Right lobe of liver (tissue), 6 donors: Measurements from ENCODE around the gene RSF1. TPM values are rescaled to one million over a fixed set of nuclear protein-coding genes. Genes with fewer than 3 reads are reported as not detected.

Experiments
- ATAC-seq, 4 donors: fragments of 200-7000 bp; cut with Tn5 transposase; one replicate each; pipeline ENCODE4 v1.9.1; 2020; ENCODE audit warnings: mild to moderate bottlenecking in 4 of 4, moderate library complexity in 4 of 4
- DNase-seq, 3 donors: peaks; one replicate each; pipeline ENCODE4 v3.0.0-alpha.2; 2020
- H3K27ac ChIP-seq, 3 donors: fragments of 200-600 bp; one replicate each; pipeline ENCODE4 v1.8.0; 2022
- H3K27me3 ChIP-seq, 2 donors: fragments of 200-600 bp; one replicate each; pipeline ENCODE4 v1.8.0; 2022
- H3K36me3 ChIP-seq, 4 donors: fragments of 200-600 bp; sonication (generic) in 1 of 4; one replicate each; pipeline versions ENCODE4 v1.5.1 to v1.8.0; 2017 to 2022; ENCODE audit warnings: control low read depth in 1 of 4
- H3K4me1 ChIP-seq, 4 donors: fragments of 200-600 bp; sonication (generic) in 1 of 4; one replicate each; pipeline versions ENCODE4 v1.5.1 to v1.8.0; 2017 to 2022; ENCODE audit warnings: control low read depth in 1 of 4
- H3K4me3 ChIP-seq, 3 donors: fragments of 200-600 bp; one replicate each; pipeline ENCODE4 v1.8.0; 2022
- H3K9me3 ChIP-seq, 4 donors: fragments of 200-600 bp; sonication (generic) in 1 of 4; one replicate each; pipeline versions ENCODE4 v1.5.1 to v1.8.0; 2017 to 2022; ENCODE audit warnings: control low read depth in 1 of 4
- CTCF ChIP-seq, 4 donors: fragments of 200-600 bp in 3 of 4; fragments of 450-650 bp in 1 of 4; IDR thresholded peaks; one replicate each; pipeline versions ENCODE4 v1.5.1 to v1.8.0; 2016 to 2022; ENCODE audit warnings: antibody characterized with exemption in 4 of 4, mild to moderate bottlenecking in 2 of 4
- POLR2A ChIP-seq: fragments of 450-650 bp; IDR thresholded peaks from one replicate; pipeline ENCODE4 v1.6.1; 2017; ENCODE audit warnings: antibody characterized with exemption, mild to moderate bottlenecking
- WGBS: methylation state at CpG from one replicate; pipeline ENCODE4 v1.1.6; 2018; ENCODE audit warnings: low coverage, low lambda C conversion rate; ENCODE audit not compliant: insufficient coverage; ENCODE audit errors: missing lambda C conversion rate; 5-methylcytosine and 5-hydroxymethylcytosine counted together
- intact Hi-C, 2 donors: fragments of 100-400 bp; cut with DNase I; formaldehyde crosslinking; loops; one replicate each; pipeline versions ENCODE4 v1.11.2 to v1.14.1; 2022
- total RNA-seq, 6 experiments: library from RNA; depleted of rRNA in 2 of 6; stranded (reverse); fragments of >200 nt in 2 of 6; fragmentation: NEBNext Ultra II Directional in 3 of 6; extraction: Animal tissue kit (Norgen Biotek cat#: 25700) in 3 of 6; gene quantifications; one replicate each; pipeline versions ENCODE4 v1.1.0 to v1.2.4, GENCODE V29; 2016 to 2023
- donor health status: DM: no; HTN: yes; CAD: no.
- donor health status: DM: no; HTN: no; CAD: no.
- donor health status: DM: no; HTN: no; CAD: no.
- donor health status: DM: no; HTN: yes; CAD: no.
- donor health status: DM: no; HTN: yes; CAD: no.

Gene RSF1
- total RNA-seq, 6 experiments from 2014 or later = 8.4 to 23.0 (median 20.6) TPM

GRCh38 chr11:77775936-77776335 is 44.6 kb downstream of the RSF1 start:
- no peaks in the 10 kb centered on the region for H3K27me3 ChIP-seq
- H3K36me3 ChIP-seq = no peaks in the 10 kb centered on the region
- no peak for DNase-seq
- intact Hi-C loops = no loop called here
- H3K27ac ChIP-seq = no peak overlapping the region
- WGBS = 37% methylated on average over 2 of the region's 2 CpGs
- TF ChIP-seq POLR2A (no peak), CTCF (IDR thresholded peaks at IDR 0.05) (no peak)
- ATAC-seq = no peak
- H3K4me3 ChIP-seq = no peak overlapping the region
- no peaks in the 10 kb centered on the region for H3K4me1 ChIP-seq
- no peaks in the 10 kb centered on the region for H3K9me3 ChIP-seq

GRCh38 chr11:77771135-77771534 is 49.4 kb downstream of the RSF1 start:
- Histone ChIP-seq H3K4me3 (no peak overlapping the region), H3K4me1 (no peaks in the 10 kb centered on the region), H3K27me3 (no peaks in the 10 kb centered on the region), H3K9me3 (no peaks in the 10 kb centered on the region), H3K27ac (no peak overlapping the region), H3K36me3 (no peaks in the 10 kb centered on the region)
- intact Hi-C loops = no loop called here
- ATAC-seq (no peak), DNase-seq (no peak)
- 53% methylated on average over 4 of the region's 4 CpGs for WGBS
- TF ChIP-seq CTCF (IDR thresholded peaks at IDR 0.05) = no peak

- no peak overlapping the region for H3K4me3 ChIP-seq
- no peaks in the 10 kb centered on the region for H3K9me3 ChIP-seq
- no peak for TF ChIP-seq CTCF (IDR thresholded peaks at IDR 0.05)
- no peak for TF ChIP-seq POLR2A
- H3K27me3 ChIP-seq = no peaks in the 10 kb centered on the region
- no peaks in the 10 kb centered on the region for H3K4me1 ChIP-seq
- intact Hi-C loops = no loop called here
- no peaks in the 10 kb centered on the region for H3K36me3 ChIP-seq
- DNase-seq = no peak
- H3K27ac ChIP-seq = no peak overlapping the region
- ATAC-seq = no peak
Measured at GRCh38 chr11:77770629-77771028, 49.9 kb downstream of the RSF1 start.

GRCh38 chr11:77762426-77762825 is 58.1 kb downstream of the RSF1 start:
- intact Hi-C loops = no loop called here
- H3K4me1 ChIP-seq = no peaks in the 10 kb centered on the region
- peaks cover 0 to 12% (median 3%) of the 10 kb centered on the region in 4 donors for H3K36me3 ChIP-seq
- TF ChIP-seq CTCF (IDR thresholded peaks at IDR 0.05) (no peak), POLR2A (no peak)
- no peak overlapping the region for H3K4me3 ChIP-seq
- no peak for ATAC-seq
- H3K27me3 ChIP-seq = no peaks in the 10 kb centered on the region
- no peaks in the 10 kb centered on the region for H3K9me3 ChIP-seq
- DNase-seq = no peak
- no peak overlapping the region for H3K27ac ChIP-seq

- Histone ChIP-seq H3K36me3 (peaks cover 0 to 12% (median 3%) of the 10 kb centered on the region in 4 donors), H3K27ac (no peak overlapping the region), H3K9me3 (no peaks in the 10 kb centered on the region), H3K4me3 (no peak overlapping the region), H3K27me3 (no peaks in the 10 kb centered on the region), H3K4me1 (no peaks in the 10 kb centered on the region)
- DNase-seq = no peak
- no peak for ATAC-seq
- intact Hi-C loops = no loop called here
- TF ChIP-seq CTCF (IDR thresholded peaks at IDR 0.05) (no peak), POLR2A (no peak)
- WGBS = 75% methylated on average over 2 of the region's 3 CpGs
Measured at GRCh38 chr11:77761491-77761890, 59.0 kb downstream of the RSF1 start.
